GM12873 (cell line): Measurements from ENCODE around the gene C3orf62.

Source experiments
- CTCF ChIP-seq: IDR thresholded peaks from 2 replicates; pipeline ENCODE4 v1.5.1; 2012; ENCODE audit warnings: low read depth, mild to moderate bottlenecking, moderate library complexity, low read length, control low read depth; ENCODE audit not compliant: insufficient read depth; ENCODE audit errors: missing control alignments

Gene C3orf62

GRCh38 chr3:49276475-49277382 is at the start of gene C3orf62:
Gene C3orf62 (minus strand): TSS chr3:49277232. CDS start chr3:49276872, 360 bp downstream.
- no peak for TF ChIP-seq CTCF

GRCh38 chr3:49324768-49325167 is 47.7 kb upstream of the C3orf62 start:
- no peak for TF ChIP-seq CTCF

- TF ChIP-seq CTCF, result no peak
Observed at GRCh38 chr3:49316696-49317457, 39.8 kb upstream of the C3orf62 start.

GRCh38 chr3:49313896-49314688 is 37.1 kb upstream of the C3orf62 start:
- no peak for TF ChIP-seq CTCF

GRCh38 chr3:49311283-49311682 is 34.3 kb upstream of the C3orf62 start:
- TF ChIP-seq CTCF, result no peak

GRCh38 chr3:49310677-49311076 is 33.6 kb upstream of the C3orf62 start:
- no peak for TF ChIP-seq CTCF
